Measurements from ENCODE around the gene TNNI3.

GRCh38 chr19:55161571-55162322, 4.2 kb upstream of the TNNI3 start:
- TF ChIP-seq YY1 (IDR thresholded peaks at IDR 0.05; ENCODE audit: insufficient read depth, insufficient read length), result no peak
- TF ChIP-seq ZNF274 (IDR thresholded peaks at IDR 0.05; ENCODE audit: low read depth, low read length), result no peak

All from NT2/D1 (cell line).